Neuronal stem cell (in vitro differentiated cells): ENCODE results near the gene UNC5C.

Experiments
- DNase-seq: peaks from one replicate; pipeline ENCODE4 v3.0.0-alpha.2; 2013; ENCODE audit warnings: low spot score
- H2AFZ ChIP-seq: one replicate; pipeline ENCODE4 v1.6.1; 2013; ENCODE audit warnings: mild to moderate bottlenecking, low read length, inconsistent platforms
- H2AK5ac ChIP-seq: 2 replicates; pipeline ENCODE4 v1.6.1; 2013; ENCODE audit warnings: low read depth, mild to moderate bottlenecking, inconsistent platforms, low read length, moderate library complexity, mixed read lengths
- H2BK120ac ChIP-seq: 2 replicates; pipeline ENCODE4 v1.6.1; 2013; ENCODE audit warnings: low read depth, mild to moderate bottlenecking, inconsistent platforms, low read length, moderate library complexity, mixed read lengths
- H2BK12ac ChIP-seq: one replicate; pipeline ENCODE4 v1.6.1; 2013; ENCODE audit warnings: low read length, inconsistent platforms
- H2BK15ac ChIP-seq: 2 replicates; pipeline ENCODE4 v1.6.1; 2013; ENCODE audit warnings: mild to moderate bottlenecking, low read length, inconsistent platforms, mixed read lengths
- H2BK5ac ChIP-seq: one replicate; pipeline ENCODE4 v1.6.1; 2013; ENCODE audit warnings: inconsistent platforms, mild to moderate bottlenecking, low read length, moderate library complexity
- H3K14ac ChIP-seq: one replicate; pipeline ENCODE4 v1.6.1; 2013; ENCODE audit warnings: low read length, inconsistent platforms
- H3K18ac ChIP-seq: 2 replicates; pipeline ENCODE4 v1.6.1; 2013; ENCODE audit warnings: low read length, inconsistent platforms
- H3K23ac ChIP-seq: 2 replicates; pipeline ENCODE4 v1.6.1; 2013; ENCODE audit warnings: low read depth, mild to moderate bottlenecking, mixed read lengths, low read length, inconsistent platforms; ENCODE audit not compliant: poor library complexity
- H3K27ac ChIP-seq: replicated peaks from 3 replicates; pipeline ENCODE4 v1.5.1; 2013; ENCODE audit warnings: low read length, inconsistent platforms
- H3K27me3 ChIP-seq, 3 experiments: 2 replicates each; pipeline ENCODE4 v1.6.1; 2013; ENCODE audit warnings: low read length in 3 of 3, mild to moderate bottlenecking in 2 of 3, inconsistent platforms in 1 of 3, low read depth in 1 of 3, mixed read lengths in 1 of 3, moderate library complexity in 1 of 3; ENCODE audit not compliant: control insufficient read depth in 3 of 3, insufficient read depth in 3 of 3
- H3K36me3 ChIP-seq, 2 donors: replicated peaks in 1 of 2; 2 replicates each; pipeline ENCODE4 v1.6.1; 2013; ENCODE audit warnings: low read length in 2 of 2; ENCODE audit not compliant: control insufficient read depth in 2 of 2, insufficient read depth in 2 of 2
- H3K4ac ChIP-seq: 2 replicates; pipeline ENCODE4 v1.6.1; 2013; ENCODE audit warnings: inconsistent platforms, mild to moderate bottlenecking, low read length, moderate library complexity
- H3K4me1 ChIP-seq, 2 donors: 1 replicate in 1 of 2; 2 replicates in 1 of 2; pipeline ENCODE4 v1.6.1; 2013; ENCODE audit warnings: low read length in 2 of 2, low read depth in 1 of 2; ENCODE audit not compliant: control insufficient read depth in 2 of 2, insufficient read depth in 1 of 2
- H3K4me2 ChIP-seq: one replicate; pipeline ENCODE4 v1.6.1; 2013; ENCODE audit warnings: mild to moderate bottlenecking, low read length, inconsistent platforms; ENCODE audit not compliant: insufficient read depth, poor library complexity, severe bottlenecking
- H3K4me3 ChIP-seq, 2 donors: 2 replicates each; pipeline ENCODE4 v1.5.1; 2013; ENCODE audit warnings: low read length in 2 of 2, mild to moderate bottlenecking in 2 of 2, inconsistent platforms in 1 of 2, moderate library complexity in 1 of 2
- H3K79me1 ChIP-seq: one replicate; pipeline ENCODE4 v1.6.1; 2013; ENCODE audit warnings: low read depth, mild to moderate bottlenecking, inconsistent platforms, low read length, moderate library complexity
- H3K9ac ChIP-seq: one replicate; pipeline ENCODE4 v1.6.1; 2013; ENCODE audit warnings: mild to moderate bottlenecking, low read depth, low read length, inconsistent platforms; ENCODE audit not compliant: poor library complexity
- H3K9me3 ChIP-seq, 2 donors: replicated peaks in 1 of 2; 2 replicates each; pipeline versions ENCODE3 to v1.6.1; 2013; ENCODE audit warnings: low read length in 2 of 2, mild to moderate bottlenecking in 2 of 2, inconsistent platforms in 1 of 2, low read depth in 1 of 2, mixed read lengths in 1 of 2, moderate library complexity in 1 of 2; ENCODE audit not compliant: control insufficient read depth in 2 of 2, insufficient read depth in 1 of 2
- H4K8ac ChIP-seq: one replicate; pipeline ENCODE4 v1.6.1; 2013; ENCODE audit warnings: low read depth, mild to moderate bottlenecking, inconsistent platforms, low read length, moderate library complexity
- H4K91ac ChIP-seq: one replicate; pipeline ENCODE4 v1.6.1; 2013; ENCODE audit warnings: low read length, low read depth, mild to moderate bottlenecking, inconsistent platforms; ENCODE audit not compliant: poor library complexity
- WGBS, 2 donors: extraction: QIAGEN DNeasy Blood & Tissue Kit; methylation state at CpG; one replicate each; pipeline ENCODE4 v1.1.7; 2013; ENCODE audit warnings: missing lambda C conversion rate in 2 of 2, mixed read lengths in 1 of 2; ENCODE audit not compliant: insufficient read length in 2 of 2, insufficient replicate concordance in 1 of 2; ENCODE audit errors: extremely low coverage in 2 of 2; 5-methylcytosine and 5-hydroxymethylcytosine counted together

The UNC5C gene

DNA sequence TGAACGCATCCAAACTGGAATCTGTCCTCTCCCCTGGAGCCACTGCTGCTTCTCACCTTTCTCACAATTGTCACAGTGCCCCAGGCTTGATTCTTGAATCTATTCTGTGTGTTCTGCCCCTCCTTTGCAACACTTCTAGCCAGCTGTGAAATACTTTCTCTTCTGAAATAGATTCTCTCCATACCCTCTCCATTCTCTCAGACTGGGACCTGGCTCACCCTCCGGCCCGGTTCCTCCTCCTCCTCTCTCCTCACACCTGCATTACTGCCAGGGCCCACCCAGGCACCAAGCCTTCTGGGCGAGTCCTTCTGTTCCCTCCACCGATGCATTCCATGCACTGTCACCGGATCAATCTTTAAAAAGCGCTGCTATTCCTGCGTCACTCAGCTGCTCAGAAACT is 336.1 kb downstream of the UNC5C start:
- H3K4me1 ChIP-seq: peaks cover 6 to 18% of the 10 kb centered on the region in 2 donors
- H2BK15ac ChIP-seq: no peak overlapping the region
- H3K27ac ChIP-seq: no peak overlapping the region
- H4K91ac ChIP-seq: no peak overlapping the region
- no peaks in the 10 kb centered on the region for H3K79me1 ChIP-seq
- no peak for DNase-seq
- no peak overlapping the region for H3K4ac ChIP-seq
- no peak overlapping the region for H2BK12ac ChIP-seq
- no peak overlapping the region for H3K9ac ChIP-seq
- no CpG with 5 or more reads among the region's 8 CpGs for WGBS, 2 donors
- peak overlapping the region; percentile 35 for H3K18ac ChIP-seq
- H3K23ac ChIP-seq: no peak overlapping the region
- no peak overlapping the region for H2AFZ ChIP-seq
- H2AK5ac ChIP-seq: no peak overlapping the region
- H3K4me3 ChIP-seq: no peak overlapping the region
- H2BK5ac ChIP-seq: peak overlapping the region; percentile 75
- H3K4me2 ChIP-seq: no peak overlapping the region
- H3K14ac ChIP-seq: no peak overlapping the region
- no peaks in the 10 kb centered on the region for H3K9me3 ChIP-seq
- no peaks in the 10 kb centered on the region for H3K27me3 ChIP-seq
- H4K8ac ChIP-seq: no peak overlapping the region
- H3K36me3 ChIP-seq: peaks cover 0 to 5% of the 10 kb centered on the region in 2 donors
- no peak overlapping the region for H2BK120ac ChIP-seq

DNA sequence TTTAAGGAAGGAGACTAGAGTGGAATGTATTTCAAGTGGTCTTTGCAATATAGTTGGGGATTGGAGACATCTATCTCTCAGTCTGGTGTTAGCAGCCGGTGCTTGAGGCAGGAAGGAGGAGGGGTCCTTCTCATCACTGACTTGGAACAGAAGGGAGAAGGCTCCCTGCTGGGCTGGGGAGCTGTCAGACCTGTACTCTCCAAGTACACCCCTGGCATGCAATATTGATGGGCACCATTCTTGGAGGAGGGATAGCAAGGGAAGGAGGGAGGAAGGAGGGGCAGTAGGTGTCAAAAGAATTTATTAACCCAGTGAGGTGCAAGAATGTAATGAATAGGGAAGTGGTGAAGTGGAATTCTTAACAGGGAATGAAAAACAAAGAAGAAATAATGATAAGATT is 338.8 kb downstream of the UNC5C start:
- no peak overlapping the region for H2AK5ac ChIP-seq
- no peaks in the 10 kb centered on the region for H3K36me3 ChIP-seq
- H3K4me2 ChIP-seq: no peak overlapping the region
- no peak overlapping the region for H3K4me3 ChIP-seq
- no peak overlapping the region for H3K4ac ChIP-seq
- no peak overlapping the region for H3K27ac ChIP-seq
- no peaks in the 10 kb centered on the region for H3K79me1 ChIP-seq
- no peak overlapping the region for H4K91ac ChIP-seq
- H3K4me1 ChIP-seq: peaks cover 4 to 14% of the 10 kb centered on the region in 2 donors
- no peak overlapping the region for H4K8ac ChIP-seq
- H2BK12ac ChIP-seq: no peak overlapping the region
- no peak overlapping the region for H3K9ac ChIP-seq
- H2BK15ac ChIP-seq: no peak overlapping the region
- WGBS, 2 donors: no CpG with 5 or more reads among the region's 1 CpG
- H3K14ac ChIP-seq: no peak overlapping the region
- H3K23ac ChIP-seq: no peak overlapping the region
- no peaks in the 10 kb centered on the region for H3K9me3 ChIP-seq
- H2BK120ac ChIP-seq: no peak overlapping the region
- DNase-seq: no peak
- no peaks in the 10 kb centered on the region for H3K27me3 ChIP-seq
- H3K18ac ChIP-seq: no peak overlapping the region
- H2AFZ ChIP-seq: no peak overlapping the region
- H2BK5ac ChIP-seq: no peak overlapping the region

DNA sequence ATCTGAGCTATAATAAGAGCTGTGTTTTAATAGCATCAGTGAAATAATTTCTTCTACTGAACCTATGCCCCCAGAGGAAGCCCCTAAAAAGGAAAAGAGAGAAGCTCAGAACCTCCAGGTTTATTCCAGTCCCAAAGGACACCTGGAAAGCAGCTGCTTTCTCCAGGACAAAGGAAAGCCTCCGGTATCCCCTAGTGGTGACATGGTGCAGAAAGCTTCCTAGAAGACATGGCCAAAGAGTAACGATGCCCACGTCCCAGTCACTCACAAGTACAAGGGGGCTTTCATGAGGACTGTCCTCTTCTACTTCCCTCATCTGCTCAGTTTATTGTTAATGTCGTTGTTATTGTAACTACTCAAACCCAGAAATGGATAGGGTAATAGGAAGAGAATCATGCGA is 343.9 kb downstream of the UNC5C start:
- H2BK12ac ChIP-seq: no peak overlapping the region
- H3K4ac ChIP-seq: no peak overlapping the region
- H4K8ac ChIP-seq: no peak overlapping the region
- DNase-seq: no peak
- H3K4me1 ChIP-seq: peaks cover 5 to 7% of the 10 kb centered on the region in 2 donors
- no peaks in the 10 kb centered on the region for H3K27me3 ChIP-seq
- no peak overlapping the region for H2BK5ac ChIP-seq
- H3K18ac ChIP-seq: no peak overlapping the region
- H3K27ac ChIP-seq: no peak overlapping the region
- no peak overlapping the region for H2BK120ac ChIP-seq
- H4K91ac ChIP-seq: no peak overlapping the region
- no peak overlapping the region for H2AK5ac ChIP-seq
- no peaks in the 10 kb centered on the region for H3K79me1 ChIP-seq
- H3K14ac ChIP-seq: no peak overlapping the region
- H3K23ac ChIP-seq: no peak overlapping the region
- H2BK15ac ChIP-seq: no peak overlapping the region
- H3K36me3 ChIP-seq: no peaks in the 10 kb centered on the region
- no peak overlapping the region for H3K9ac ChIP-seq
- H3K4me2 ChIP-seq: no peak overlapping the region
- no peak overlapping the region for H3K4me3 ChIP-seq
- no peak overlapping the region for H2AFZ ChIP-seq
- no CpG with 5 or more reads among the region's 5 CpGs for WGBS, 2 donors
- H3K9me3 ChIP-seq: no peaks in the 10 kb centered on the region

GRCh38 chr4:95204267-95204844 is 344.4 kb downstream of the UNC5C start:
- Histone ChIP-seq H2BK15ac (no peak overlapping the region), H2BK120ac (no peak overlapping the region), H2BK12ac (no peak overlapping the region), H3K27ac (no peak overlapping the region), H4K91ac (no peak overlapping the region), H3K36me3 (no peaks in the 10 kb centered on the region), H3K4me2 (no peak overlapping the region), H3K9ac (no peak overlapping the region), H3K27me3 (no peaks in the 10 kb centered on the region), H2AK5ac (no peak overlapping the region), H3K4me1 (peaks cover 4 to 5% of the 10 kb centered on the region in 2 donors), H3K14ac (no peak overlapping the region), H2BK5ac (no peak overlapping the region), H3K23ac (no peak overlapping the region), H3K9me3 (no peaks in the 10 kb centered on the region), H3K79me1 (no peaks in the 10 kb centered on the region), H3K4ac (no peak overlapping the region), H2AFZ (no peak overlapping the region), H4K8ac (no peak overlapping the region), H3K4me3 (no peak overlapping the region), H3K18ac (no peak overlapping the region)
- no CpG with 5 or more reads among the region's 8 CpGs for WGBS, 2 donors
- DNase-seq: no peak
